ENCODE results near the gene SEC31B.

SEC31B gene

DNA sequence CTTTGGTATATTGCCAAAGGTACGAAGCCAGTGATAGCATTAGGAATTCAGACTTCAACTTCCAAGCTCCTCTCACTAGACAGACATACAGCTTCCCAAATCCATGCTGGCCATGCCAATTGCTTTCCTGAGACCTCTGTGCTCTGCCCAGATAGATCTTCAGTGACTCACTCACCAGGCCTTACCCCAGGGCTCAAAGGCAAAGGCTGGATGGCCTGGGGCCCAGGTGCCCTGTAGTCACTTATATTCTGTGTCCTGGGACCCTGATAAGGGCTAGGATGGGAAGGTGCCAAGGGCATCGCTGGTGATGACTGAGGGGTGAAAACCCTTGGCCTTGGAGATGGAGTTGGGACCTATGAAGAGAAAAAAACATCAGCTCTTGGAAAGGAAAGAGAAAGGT is 29.1 kb downstream of the SEC31B start:
- no peak for DNase-seq (ENCODE audit: low read depth in 2 of 2)

DNA sequence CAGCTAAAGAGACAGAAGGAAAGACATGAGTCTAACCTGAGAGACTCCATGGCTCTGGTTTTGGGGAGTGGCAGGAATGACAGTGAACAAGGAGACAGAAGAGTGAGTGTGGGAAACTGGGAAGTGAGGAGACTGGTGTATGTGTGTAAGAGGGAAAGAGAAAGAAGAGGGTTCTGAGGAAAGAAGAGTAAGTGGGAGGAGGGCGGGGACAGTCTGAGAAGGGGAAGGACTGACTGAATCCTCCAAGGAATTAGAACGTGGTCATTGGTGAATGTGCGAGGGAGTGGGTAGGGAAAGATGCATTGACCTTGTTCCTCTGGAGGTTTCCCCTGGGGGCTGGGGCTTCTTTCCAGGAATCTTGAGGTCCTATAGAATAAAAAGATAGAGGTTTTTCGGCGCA is 30.3 kb downstream of the SEC31B start:
- DNase-seq (ENCODE audit: low read depth in 2 of 2) = no peak

DNA sequence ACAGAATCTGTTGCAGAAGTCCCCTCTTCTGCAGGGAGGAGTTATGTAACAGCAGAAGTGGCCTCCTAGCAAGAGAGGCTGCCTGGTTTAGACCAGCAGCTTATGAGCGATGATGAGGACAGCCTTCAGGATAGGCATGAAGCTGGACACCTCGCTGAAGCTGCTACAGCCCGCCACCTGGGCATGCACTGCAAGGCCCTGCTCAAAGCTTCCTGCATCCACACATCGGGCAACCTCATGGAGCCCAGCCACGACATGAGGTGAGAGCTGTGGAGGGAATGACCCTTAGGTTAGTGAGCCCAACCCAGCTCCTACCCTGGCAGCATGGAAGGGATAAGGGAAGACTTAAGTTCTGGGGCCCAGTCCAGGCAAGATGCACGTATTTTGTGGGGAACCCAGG is 32.1 kb downstream of the SEC31B start:
- no peak for DNase-seq (ENCODE audit: low read depth in 2 of 2)

DNA sequence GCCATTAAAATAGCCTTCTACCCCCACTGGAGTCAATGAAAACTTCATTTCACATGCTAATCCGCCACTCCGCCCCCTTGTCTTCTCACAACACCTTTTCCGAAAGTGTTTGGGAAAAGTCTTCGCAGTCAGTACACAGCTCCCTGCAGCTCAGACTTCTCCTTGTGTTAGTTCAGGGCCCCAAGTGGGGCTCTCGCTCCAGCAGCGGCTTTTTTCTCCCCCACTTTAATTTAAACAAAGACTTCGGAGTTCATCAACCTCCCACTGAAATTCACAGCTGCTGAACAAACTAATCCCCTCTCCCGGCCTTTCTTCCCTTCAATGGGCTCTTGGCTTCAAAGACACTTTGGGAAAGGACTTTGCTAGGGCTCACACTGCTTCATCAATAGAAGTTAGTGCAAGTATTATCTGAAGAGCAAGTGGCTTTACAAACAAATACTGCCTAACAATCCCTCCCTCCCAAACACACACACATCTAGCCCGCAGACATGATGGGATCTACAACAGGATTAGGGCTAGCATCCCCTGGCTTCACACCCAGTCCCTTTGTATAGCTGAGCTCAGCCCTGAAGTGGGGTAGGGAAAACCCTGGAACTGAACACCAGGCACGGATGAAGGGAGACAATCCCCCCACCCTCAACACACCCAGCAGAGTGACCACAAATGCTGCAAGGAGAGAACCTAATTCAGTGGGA is 33.7 kb downstream of the SEC31B start:
- DNase-seq (ENCODE audit: low read depth in 2 of 2) = no peak

DNA sequence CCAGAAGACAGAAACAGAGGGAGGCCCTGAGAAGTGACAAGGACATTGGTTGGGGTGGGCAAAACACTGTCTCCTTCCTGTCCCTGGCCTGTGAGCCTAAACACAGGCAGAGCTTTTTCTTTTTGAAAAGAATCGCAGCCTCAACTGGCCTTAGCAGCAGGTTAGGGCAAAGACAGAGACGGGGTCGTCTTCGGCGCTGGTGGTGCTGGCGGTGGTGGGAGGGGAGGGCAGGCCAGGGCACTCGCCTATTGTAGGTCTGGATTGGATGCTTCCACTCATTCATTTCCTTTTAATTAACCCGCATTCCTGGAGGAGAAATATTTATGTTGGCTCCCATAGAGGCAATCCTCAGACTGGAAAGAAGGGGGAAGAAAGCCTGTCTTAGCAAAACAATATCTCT is 34.3 kb downstream of the SEC31B start:
- no peak for DNase-seq (ENCODE audit: low read depth in 2 of 2)

DNA sequence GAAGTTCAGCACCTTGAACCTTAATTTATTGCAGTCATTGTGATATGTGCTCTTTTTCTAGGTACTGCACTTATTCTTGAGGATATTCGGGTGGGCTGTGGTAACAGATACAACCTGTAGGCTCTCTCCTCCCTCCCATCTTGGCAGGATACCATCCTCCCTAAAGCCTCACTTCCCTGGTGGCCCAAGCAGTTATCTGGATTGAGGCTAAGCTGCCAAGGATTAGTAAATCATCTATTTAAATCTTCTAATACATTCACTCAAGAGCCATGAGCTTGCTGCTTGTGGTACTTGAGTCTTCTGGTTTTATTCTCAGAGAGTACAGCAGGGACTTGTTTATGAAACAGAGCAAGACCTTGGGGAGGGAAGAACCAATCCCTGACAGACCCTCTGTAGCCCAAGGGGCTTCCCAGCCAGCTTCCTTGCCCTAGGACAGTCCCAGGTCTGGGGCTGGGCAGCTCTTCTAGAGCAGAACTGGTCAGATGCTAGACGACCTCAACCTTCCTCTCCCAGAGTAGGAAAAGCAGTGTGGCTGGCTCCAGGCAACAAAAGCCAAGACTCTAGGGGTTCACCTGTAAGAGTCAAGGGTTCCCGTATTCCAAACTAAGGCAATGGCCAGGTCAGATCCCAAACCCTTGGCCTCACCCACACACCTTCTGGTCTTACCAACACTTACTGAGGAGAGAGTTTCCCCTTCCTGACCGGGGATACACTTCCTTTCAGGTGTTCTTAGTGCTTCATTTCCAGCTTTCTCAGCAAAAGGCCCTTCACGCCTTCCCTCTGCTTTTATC is 35.6 kb downstream of the SEC31B start:
- DNase-seq (ENCODE audit: low read depth in 2 of 2) = no peak

DNA sequence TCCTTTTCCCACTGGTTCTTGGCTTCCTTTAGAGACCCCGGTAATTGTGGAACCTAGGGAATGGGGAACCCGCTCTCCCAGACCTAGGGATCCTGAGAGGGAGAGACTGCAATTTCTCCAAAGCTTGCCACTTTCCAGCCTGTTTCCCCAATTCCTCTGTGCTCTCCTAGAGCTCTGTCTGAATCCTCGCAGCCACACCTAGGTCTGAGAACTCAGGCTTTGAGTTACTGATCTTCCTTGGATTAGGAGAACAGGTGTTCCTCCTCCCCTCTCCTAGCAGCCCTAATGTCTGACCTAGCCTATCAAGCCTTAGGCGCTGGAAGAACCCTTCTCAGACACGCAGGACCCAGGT is 36.9 kb downstream of the SEC31B start:
- DNase-seq (ENCODE audit: low read depth in 2 of 2) = no peak

DNA sequence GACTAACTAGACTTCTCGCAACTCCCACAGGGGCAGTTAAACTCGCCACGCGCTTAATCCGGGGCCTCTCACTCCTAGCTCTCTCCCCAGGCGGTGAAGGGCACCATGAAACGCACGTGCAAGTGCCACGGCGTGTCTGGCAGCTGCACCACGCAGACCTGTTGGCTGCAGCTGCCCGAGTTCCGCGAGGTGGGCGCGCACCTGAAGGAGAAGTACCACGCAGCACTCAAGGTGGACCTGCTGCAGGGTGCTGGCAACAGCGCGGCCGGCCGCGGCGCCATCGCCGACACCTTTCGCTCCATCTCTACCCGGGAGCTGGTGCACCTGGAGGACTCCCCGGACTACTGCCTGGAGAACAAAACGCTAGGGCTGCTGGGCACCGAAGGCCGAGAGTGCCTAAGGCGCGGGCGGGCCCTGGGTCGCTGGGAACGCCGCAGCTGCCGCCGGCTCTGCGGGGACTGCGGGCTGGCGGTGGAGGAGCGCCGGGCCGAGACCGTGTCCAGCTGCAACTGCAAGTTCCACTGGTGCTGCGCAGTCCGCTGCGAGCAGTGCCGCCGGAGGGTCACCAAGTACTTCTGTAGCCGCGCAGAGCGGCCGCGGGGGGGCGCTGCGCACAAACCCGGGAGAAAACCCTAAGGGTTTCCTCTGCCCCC is 37.4 kb downstream of the SEC31B start:
- peak; percentile 30 to 31 for DNase-seq (ENCODE audit: low read depth in 2 of 2)

DNA sequence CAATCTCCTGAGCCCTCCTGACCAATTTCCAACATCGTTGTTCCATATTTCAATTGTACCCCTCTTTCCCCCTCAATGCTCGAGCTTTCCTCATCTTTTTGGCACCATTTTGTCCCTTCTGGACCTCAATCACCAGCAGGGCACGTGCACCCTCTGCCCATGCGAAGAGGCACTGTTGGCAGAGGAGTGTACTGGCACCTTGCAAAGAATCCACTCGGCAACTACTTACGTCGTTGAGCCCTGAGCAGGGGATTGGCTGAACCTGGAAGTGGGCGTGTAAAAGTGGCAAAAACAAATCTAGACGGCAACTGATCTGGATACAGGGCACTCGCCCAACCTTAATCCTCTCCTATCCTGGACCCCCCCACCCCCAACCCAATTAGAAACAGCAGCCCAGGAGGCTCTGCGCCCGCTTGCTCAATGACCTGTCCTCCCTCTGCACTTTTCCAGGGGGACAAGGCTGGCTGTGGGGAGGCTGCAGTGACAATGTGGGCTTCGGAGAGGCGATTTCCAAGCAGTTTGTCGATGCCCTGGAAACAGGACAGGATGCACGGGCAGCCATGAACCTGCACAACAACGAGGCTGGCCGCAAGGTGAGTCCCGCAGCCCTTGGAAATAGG is 38.1 kb downstream of the SEC31B start:
- peak; percentile 80 to 82 for DNase-seq (ENCODE audit: low read depth in 2 of 2)

DNA sequence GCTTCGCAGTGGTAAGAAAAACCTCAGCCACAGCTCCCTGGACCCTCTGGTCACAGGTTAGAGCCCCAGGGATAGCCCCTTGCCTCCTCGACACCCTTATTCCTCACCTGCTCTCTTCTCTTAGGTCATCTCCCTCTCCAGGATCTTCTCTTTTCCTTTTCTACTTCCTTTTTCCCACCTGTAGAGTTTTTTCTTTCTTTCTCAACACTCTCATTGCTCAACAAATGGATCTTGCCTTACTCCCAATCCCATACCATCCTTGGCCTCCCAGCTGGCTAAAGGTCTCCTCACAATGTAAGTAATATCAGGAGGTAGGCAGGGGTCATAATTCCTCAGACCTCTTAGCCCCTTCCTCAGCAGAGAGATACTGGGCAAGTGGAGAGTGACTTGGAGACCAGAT is 39.7 kb downstream of the SEC31B start:
- no peak for DNase-seq (ENCODE audit: low read depth in 2 of 2)

DNA sequence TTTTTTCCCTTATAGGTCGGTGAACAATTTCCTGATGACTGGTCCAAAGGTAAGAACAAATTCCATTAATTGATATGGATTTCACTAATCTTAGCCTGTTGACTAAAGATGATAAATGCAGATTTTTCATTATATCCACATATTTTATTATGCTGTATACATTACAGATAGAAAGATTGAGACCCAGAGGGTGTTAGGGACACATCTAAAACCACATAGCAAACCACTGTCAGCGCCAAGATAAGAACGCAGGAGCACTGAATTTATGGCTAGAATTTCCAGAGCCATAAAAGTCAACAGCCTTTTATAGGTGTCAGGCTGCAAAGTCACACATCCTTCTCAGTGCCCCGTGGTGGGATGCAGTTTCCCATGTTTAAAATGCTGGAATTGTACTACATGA is 40.6 kb downstream of the SEC31B start:
- DNase-seq (ENCODE audit: low read depth in 2 of 2) = no peak

DNA sequence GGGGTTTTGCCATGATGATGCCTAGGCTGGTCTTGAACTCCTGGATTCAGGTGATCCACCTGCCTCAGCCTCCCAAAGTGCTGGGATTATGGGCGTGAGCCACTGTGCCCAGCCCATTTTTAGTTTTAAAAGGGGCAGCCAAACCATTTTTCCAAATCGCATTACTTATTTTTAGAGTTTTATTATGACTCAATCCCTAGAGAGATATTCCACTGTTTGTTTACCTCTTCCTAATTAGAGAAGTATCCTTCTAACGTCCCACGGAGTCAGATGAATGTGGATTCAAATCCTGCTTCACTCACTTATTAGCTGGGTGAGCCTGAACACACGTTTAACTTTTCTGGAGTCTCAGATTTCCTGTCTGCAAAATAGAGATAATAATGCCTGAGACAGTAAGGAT is 41.7 kb downstream of the SEC31B start:
- no peak for DNase-seq (ENCODE audit: low read depth in 2 of 2)

DNA sequence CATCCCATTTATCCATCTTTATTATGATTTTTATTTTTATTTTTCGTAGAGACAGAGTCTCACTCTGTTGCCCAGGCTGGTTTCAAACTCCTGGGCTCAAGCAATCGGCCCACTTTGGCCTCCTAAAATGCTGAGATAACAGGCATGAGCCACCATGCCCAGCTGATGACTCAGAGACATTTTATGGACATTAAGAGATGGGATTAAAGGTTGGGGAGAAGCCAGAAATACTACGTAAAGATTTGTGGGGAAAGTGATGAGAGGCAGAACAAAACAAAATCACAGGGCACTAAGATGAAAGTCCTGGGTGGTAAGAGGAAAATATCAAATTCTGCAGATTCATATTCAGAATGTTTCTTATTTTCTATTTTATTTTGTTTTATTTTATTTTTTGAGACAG is 49.3 kb downstream of the SEC31B start:
- no peak for DNase-seq (ENCODE audit: low read depth in 2 of 2)

DNA sequence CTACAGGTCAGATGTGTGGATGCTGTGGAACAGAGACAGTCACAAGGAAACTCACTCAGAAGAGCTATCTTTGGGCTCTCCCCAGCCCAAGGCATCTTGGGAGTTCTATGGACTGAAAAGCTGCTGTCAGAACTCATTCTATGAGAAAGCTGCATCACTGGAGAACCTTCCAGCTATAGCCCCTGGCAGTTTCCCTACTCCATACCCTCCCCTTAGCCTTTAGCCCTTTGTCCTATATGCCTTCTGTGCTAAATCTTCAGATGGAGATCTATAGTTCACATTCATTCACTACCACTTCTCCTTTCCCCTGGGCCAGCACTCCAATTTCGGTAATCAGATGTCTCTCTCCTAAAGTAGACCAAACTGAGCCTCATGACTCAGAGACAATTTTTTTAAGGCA is 49.9 kb downstream of the SEC31B start:
- no peak for DNase-seq (ENCODE audit: low read depth in 2 of 2)

DNA sequence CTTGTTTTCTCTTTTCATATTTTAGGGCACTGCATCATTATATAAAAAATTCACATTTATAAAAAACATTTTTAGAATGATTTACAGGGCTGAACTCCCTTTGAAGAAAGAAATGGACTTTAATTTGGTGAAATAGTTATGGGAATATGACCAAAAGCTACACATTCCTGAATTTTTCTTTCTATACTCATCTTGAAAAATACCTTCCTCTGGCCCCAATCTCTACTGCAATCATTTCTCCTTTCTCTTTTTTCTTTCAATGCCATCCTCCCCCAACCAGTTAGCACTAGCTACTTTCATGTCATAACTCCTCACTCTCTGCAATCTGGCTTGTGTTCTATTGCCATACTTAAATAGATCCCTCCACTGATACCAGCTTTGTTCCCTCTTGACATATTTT is 50.7 kb downstream of the SEC31B start:
- DNase-seq (ENCODE audit: low read depth in 2 of 2) = no peak

DNA sequence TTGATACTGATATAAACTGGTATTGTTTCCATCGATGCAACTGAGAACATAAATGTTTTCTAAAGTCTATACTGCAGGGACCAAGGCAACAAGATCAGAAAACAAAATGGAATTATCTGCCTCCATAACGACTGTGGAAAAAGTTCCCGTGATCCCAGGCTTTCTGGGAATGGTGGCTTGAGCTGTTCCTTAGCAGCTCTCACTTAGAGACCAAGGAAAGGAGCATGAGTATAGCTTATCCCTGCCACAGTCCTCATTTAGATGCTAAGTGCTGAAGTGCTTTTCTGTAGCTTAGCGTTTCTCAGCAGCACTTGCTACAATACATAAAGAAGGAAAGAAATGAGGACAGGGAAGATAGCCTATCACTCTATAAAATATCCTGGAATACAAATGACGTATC is 51.3 kb downstream of the SEC31B start:
- DNase-seq (ENCODE audit: low read depth in 2 of 2) = no peak

DNA sequence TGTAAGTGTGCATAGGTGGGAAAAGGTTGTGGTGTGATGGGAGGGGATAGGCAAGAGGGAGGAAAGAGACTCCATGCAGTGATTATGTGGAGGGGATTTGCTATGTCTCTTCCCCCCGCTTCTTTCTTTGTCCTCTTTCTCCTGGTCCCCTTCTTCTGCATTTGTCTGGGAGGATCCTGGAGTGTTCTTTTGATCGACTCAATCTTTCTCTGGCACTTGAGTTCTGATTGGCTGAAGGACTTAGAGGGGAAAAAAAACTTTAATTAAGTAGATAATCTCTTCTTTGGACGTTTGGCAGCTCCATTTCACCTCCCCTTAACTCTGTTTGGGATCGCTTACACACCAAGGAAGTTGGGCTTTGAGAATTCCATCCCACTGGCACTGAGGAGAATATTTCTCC is 57.0 kb downstream of the SEC31B start, which contains the start of gene WNT8B:
Gene WNT8B (plus strand): TSS at position 301 of the 400 bp plus-strand sequence. CDS start 160 bp downstream, outside the sequence.
- DNase-seq (ENCODE audit: low read depth in 2 of 2) = no peak

DNA sequence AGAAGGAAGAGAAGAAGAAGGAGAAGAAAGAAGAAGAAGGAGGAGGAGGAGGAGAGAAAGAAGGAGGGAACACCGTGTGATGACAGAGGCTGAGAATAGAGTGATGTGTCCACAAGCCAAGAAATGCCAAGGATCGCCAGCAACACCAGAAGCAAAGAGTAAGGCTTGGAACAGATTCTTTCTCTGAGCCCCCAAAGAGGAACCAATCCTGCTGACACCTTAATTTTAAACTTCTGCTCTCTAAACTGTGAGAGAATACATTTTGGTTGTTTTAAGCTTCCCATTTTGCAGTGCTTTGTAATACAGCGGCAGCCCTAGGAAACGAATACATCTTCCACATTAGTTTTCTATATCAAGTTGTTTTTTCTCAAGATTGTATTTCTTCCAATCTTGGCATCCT is 70.7 kb downstream of the SEC31B start:
- DNase-seq (ENCODE audit: low read depth in 2 of 2) = no peak

DNA sequence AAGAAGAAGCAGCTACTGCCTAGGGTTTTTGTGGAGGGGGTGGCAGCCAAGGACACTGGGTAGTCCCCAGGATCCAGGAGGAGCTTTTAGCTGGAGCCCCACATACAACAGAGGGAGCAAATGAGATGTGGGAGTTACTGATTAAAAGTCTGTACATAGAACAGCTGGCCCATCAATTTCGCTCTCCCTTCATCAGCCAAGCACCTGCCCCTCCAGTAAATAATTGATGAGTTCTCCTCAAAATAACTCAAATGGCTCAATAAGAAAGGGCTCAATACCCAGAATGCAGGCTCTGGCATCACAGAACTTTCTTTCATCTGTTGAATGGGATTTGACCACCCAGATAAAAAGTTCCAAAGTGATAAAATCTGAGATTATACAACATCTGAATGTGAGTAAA is 72.0 kb downstream of the SEC31B start:
- no peak for DNase-seq (ENCODE audit: low read depth in 2 of 2)

DNA sequence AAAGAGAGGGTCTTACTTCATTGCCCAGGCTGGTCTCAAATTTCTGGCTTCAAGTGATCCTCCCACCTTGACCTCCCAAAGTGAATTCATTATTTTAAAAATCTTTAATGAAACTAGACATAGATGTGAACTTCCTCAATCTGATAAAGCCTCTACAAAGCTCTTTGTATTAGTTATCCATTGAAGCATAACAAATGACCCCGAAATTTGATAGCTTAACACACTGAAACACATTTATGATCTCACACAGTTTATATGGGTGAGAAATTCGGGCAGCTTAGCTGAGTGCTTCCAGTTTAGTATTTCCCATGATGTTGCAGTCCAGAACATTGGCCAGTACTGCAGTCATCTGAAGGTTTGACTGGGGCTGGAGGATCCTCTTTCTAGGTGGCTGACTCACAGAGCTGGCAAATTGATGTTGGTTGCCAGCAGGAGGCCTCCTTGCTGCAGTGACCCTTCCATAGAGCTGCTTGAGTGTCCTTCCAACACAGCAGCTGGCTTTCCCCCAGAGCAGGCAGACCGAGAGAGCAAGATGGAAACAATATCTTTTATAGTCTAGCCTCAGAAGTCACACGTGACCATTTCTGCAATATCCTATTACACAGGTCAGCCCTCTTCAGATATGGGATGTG is 73.4 kb downstream of the SEC31B start:
- DNase-seq (ENCODE audit: low read depth in 2 of 2) = no peak

DNA sequence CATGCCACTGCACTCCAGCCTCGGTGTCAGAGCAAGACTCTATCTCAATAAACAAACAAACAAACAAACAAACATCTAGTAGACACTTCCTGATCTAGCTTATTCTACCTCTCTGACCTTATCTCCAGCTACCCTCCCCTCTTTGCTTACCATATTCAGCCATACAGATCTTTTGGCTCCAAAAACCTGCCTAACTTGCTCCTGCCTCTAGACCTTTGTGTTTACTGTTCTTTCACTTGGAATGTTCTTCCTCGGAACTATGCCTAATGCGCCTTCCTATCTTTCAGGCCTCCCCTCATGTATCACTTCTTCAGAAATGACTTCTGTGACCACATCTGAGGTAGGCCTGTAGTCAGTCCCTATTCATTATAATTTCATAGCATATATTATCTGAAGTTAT is 77.1 kb downstream of the SEC31B start:
- no peak for DNase-seq (ENCODE audit: low read depth in 2 of 2)

DNA sequence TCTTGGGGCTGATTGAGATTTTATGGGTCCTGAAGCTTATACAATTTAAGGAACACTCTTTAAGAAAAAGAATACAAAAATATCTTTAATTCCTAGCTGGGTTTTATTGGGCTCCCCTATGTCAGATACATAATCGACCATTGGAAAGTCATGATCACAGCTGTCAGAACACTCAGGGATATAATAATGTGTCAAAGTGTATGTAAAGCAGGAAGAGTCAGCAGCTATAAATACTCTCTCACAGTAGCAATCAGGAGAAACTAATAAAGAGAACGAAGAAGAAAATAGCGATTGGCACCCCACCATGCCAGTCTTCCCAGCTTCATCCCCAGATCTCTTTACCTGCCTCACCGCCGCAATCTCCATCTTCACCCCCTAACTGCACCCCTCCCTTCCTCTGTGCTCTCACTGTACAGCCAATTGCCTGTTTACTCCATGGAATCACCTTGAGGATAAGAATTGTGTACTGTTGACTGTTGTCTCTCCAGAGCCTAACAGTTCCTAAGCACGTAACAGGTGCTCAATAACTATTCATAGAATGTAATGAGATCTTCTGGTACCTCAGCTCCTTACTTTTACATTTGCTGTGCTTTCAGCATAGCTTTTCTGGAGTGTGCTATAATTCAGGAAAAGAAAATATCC is 80.9 kb downstream of the SEC31B start:
- no peak for DNase-seq (ENCODE audit: low read depth in 2 of 2)

Data from activated CD8-positive, alpha-beta memory T cell treated with anti-CD3 and anti-CD28 coated beads for 4 hours (primary cell).